Progenitor cell of endocrine pancreas (in vitro differentiated cells): ENCODE data around the gene ACTL6B. TPM values are rescaled to one million over a fixed set of nuclear protein-coding genes. Genes with fewer than 3 reads are reported as not detected.

Source experiments
- DNase-seq: peaks from one replicate; pipeline ENCODE4 v3.0.0; 2021; ENCODE audit warnings: low spot score; ENCODE audit not compliant: unreplicated experiment
- H3K27ac Mint-ChIP-seq: 2 replicates; pipeline ENCODE4 v1.8.0; 2021; ENCODE audit warnings: mild to moderate bottlenecking, moderate library complexity, mixed read lengths
- H3K27me3 Mint-ChIP-seq: 2 replicates; pipeline ENCODE4 v1.8.0; 2021; ENCODE audit warnings: mixed read lengths
- H3K36me3 Mint-ChIP-seq: 2 replicates; pipeline ENCODE4 v1.8.0; 2022; ENCODE audit warnings: mixed read lengths; ENCODE audit not compliant: insufficient read depth
- H3K4me1 Mint-ChIP-seq: 2 replicates; pipeline ENCODE4 v1.8.0; 2021; ENCODE audit warnings: low read depth, mixed read lengths
- H3K4me3 Mint-ChIP-seq: 2 replicates; pipeline ENCODE4 v1.8.0; 2021; ENCODE audit warnings: low read depth, mild to moderate bottlenecking, moderate library complexity, mixed read lengths
- H3K9me3 Mint-ChIP-seq: 2 replicates; pipeline ENCODE4 v1.8.0; 2021; ENCODE audit warnings: low read depth, mixed read lengths
- CTCF ChIP-seq: fragments of 200-600 bp; sonication (generic); IDR thresholded peaks from one replicate; pipeline ENCODE4 v1.5.0; 2021; ENCODE audit warnings: antibody characterized with exemption, mild to moderate bottlenecking; ENCODE audit not compliant: unreplicated experiment
- total RNA-seq: library from RNA; stranded (reverse); gene quantifications from 2 replicates; pipeline ENCODE4 v1.2.1, GENCODE V29; 2021

ACTL6B gene
- total RNA-seq, 1 donor from 2014 or later = 4.2 TPM

GRCh38 chr7:100689230-100690135 lies 33.2 kb upstream of the ACTL6B start:
- DNase-seq = no peak
- Mint-ChIP-seq H3K9me3 (no peaks in the 10 kb centered on the region), H3K4me1 (peaks cover 16% of the 10 kb centered on the region), H3K27ac (peak overlapping the region; percentile 87), H3K27me3 (no peaks in the 10 kb centered on the region), H3K36me3 (peaks cover 4% of the 10 kb centered on the region), H3K4me3 (no peak overlapping the region)
- no peak for TF ChIP-seq CTCF

GRCh38 chr7:100688326-100688860 lies 32.1 kb upstream of the ACTL6B start:
- no peaks in the 10 kb centered on the region for H3K27me3 Mint-ChIP-seq
- H3K9me3 Mint-ChIP-seq = no peaks in the 10 kb centered on the region
- H3K36me3 Mint-ChIP-seq = peaks cover 4% of the 10 kb centered on the region

GRCh38 chr7:100687751-100688300 lies 31.6 kb upstream of the ACTL6B start:
- H3K4me3 Mint-ChIP-seq = no peak overlapping the region
- H3K27me3 Mint-ChIP-seq = no peaks in the 10 kb centered on the region
- H3K9me3 Mint-ChIP-seq = no peaks in the 10 kb centered on the region
- no peak overlapping the region for H3K27ac Mint-ChIP-seq
- TF ChIP-seq CTCF = no peak
- H3K36me3 Mint-ChIP-seq = peaks cover 6% of the 10 kb centered on the region
- DNase-seq = no peak
- peaks cover 12% of the 10 kb centered on the region for H3K4me1 Mint-ChIP-seq

More at GRCh38 chr7:100688326-100688860, 32.1 kb upstream of the ACTL6B start:
- Mint-ChIP-seq H3K4me1 (peaks cover 16% of the 10 kb centered on the region), H3K4me3 (no peak overlapping the region), H3K27ac (peak overlapping the region; percentile 41)
- no peak for TF ChIP-seq CTCF
- no peak for DNase-seq

GRCh38 chr7:100687261-100687660 lies 31.0 kb upstream of the ACTL6B start:
- Mint-ChIP-seq H3K36me3 (peaks cover 6% of the 10 kb centered on the region), H3K4me1 (peaks cover 6% of the 10 kb centered on the region), H3K9me3 (no peaks in the 10 kb centered on the region), H3K27ac (no peak overlapping the region), H3K27me3 (no peaks in the 10 kb centered on the region), H3K4me3 (no peak overlapping the region)
- no peak for TF ChIP-seq CTCF
- no peak for DNase-seq

GRCh38 chr7:100686822-100687211 lies 30.6 kb upstream of the ACTL6B start:
- no peak for TF ChIP-seq CTCF
- H3K4me3 Mint-ChIP-seq = no peak overlapping the region
- peaks cover 5% of the 10 kb centered on the region for H3K4me1 Mint-ChIP-seq
- no peak overlapping the region for H3K27ac Mint-ChIP-seq
- no peaks in the 10 kb centered on the region for H3K27me3 Mint-ChIP-seq
- no peak for DNase-seq
- no peaks in the 10 kb centered on the region for H3K9me3 Mint-ChIP-seq
- peaks cover 6% of the 10 kb centered on the region for H3K36me3 Mint-ChIP-seq
